Uterus (tissue), 4 donors: ENCODE results near the gene SLC10A4. TPM values are rescaled to one million over a fixed set of nuclear protein-coding genes. Genes with fewer than 3 reads are reported as not detected.

ENCODE experiments used
- DNase-seq, 2 donors: peaks; one replicate each; pipeline ENCODE4 v3.0.0-alpha.2; 2019 to 2020
- H3K27ac ChIP-seq, 2 donors: fragments of 200-600 bp; sonication (generic); 1 replicate in 1 of 2; 2 replicates in 1 of 2; pipeline ENCODE4 v1.5.1; 2016 to 2018
- H3K27me3 ChIP-seq, 2 donors: fragments of 200-600 bp; sonication (generic); one replicate each; pipeline ENCODE4 v1.5.1; 2018 to 2019; ENCODE audit warnings: control low read depth in 1 of 2
- H3K36me3 ChIP-seq, 2 donors: fragments of 200-600 bp; sonication (generic); one replicate each; pipeline ENCODE4 v1.5.1; 2019; ENCODE audit warnings: control low read depth in 1 of 2
- H3K4me1 ChIP-seq, 2 donors: fragments of 200-600 bp; sonication (generic); one replicate each; pipeline ENCODE4 v1.5.1; 2018 to 2019; ENCODE audit warnings: control low read depth in 1 of 2
- H3K4me3 ChIP-seq, 2 donors: fragments of 200-600 bp; sonication (generic); 1 replicate in 1 of 2; 2 replicates in 1 of 2; pipeline ENCODE4 v1.5.1; 2018 to 2019; ENCODE audit warnings: mild to moderate bottlenecking in 1 of 2
- H3K9me3 ChIP-seq, 2 donors: fragments of 200-600 bp; sonication (generic); one replicate each; pipeline ENCODE4 v1.5.1; 2019; ENCODE audit warnings: control low read depth in 1 of 2
- CTCF ChIP-seq, 4 experiments: fragments of 200-600 bp in 2 of 4; fragments of 450-650 bp in 2 of 4; sonication (generic) in 2 of 4; IDR thresholded peaks; one replicate each; pipeline ENCODE4 v1.5.1; 2016 to 2019; ENCODE audit warnings: antibody characterized with exemption in 4 of 4, mild to moderate bottlenecking in 2 of 4, moderate library complexity in 1 of 4
- POLR2A ChIP-seq, 2 donors: fragments of 450-650 bp; IDR thresholded peaks; one replicate each; pipeline ENCODE4 v1.6.1; 2016; ENCODE audit warnings: antibody characterized with exemption in 2 of 2, mild to moderate bottlenecking in 1 of 2, moderate library complexity in 1 of 2
- intact Hi-C: fragments of 100-400 bp; cut with DNase I; formaldehyde crosslinking; loops from one replicate; pipeline ENCODE4 v1.15.1; 2023; ENCODE audit warnings: low total_unique reads
- total RNA-seq, 4 donors: library from RNA; depleted of rRNA in 3 of 4; stranded (reverse); fragments of >200 nt in 3 of 4; gene quantifications; one replicate each; pipeline versions ENCODE4 v1.1.0 to v1.2.4, GENCODE V29; 2014 to 2023
- donor health status: DM: yes; HTN: yes; CAD: no.

SLC10A4 gene
- total RNA-seq, 4 donors from 2014 or later: 0.24 to 1.2 TPM; not detected in 2

- H3K4me3 ChIP-seq: no peak overlapping the region
- no peaks in the 10 kb centered on the region for H3K4me1 ChIP-seq
- TF ChIP-seq CTCF (IDR thresholded peaks at IDR 0.05) (no peak), POLR2A (IDR thresholded peaks at IDR 0.05) (no peak)
- H3K27ac ChIP-seq: no peak overlapping the region
- H3K36me3 ChIP-seq: no peaks in the 10 kb centered on the region
- intact Hi-C loops: no loop called here
- DNase-seq: no peak
- no peaks in the 10 kb centered on the region for H3K9me3 ChIP-seq
- no peaks in the 10 kb centered on the region for H3K27me3 ChIP-seq
These were observed 20.8 kb upstream of the SLC10A4 start for GRCh38 chr4:48462363-48462762.

- no peak for TF ChIP-seq CTCF (IDR thresholded peaks at IDR 0.05)
- TF ChIP-seq POLR2A (IDR thresholded peaks at IDR 0.05): no peak
- Histone ChIP-seq H3K27ac (no peak overlapping the region), H3K36me3 (no peaks in the 10 kb centered on the region), H3K9me3 (no peaks in the 10 kb centered on the region), H3K4me3 (no peak overlapping the region), H3K27me3 (no peaks in the 10 kb centered on the region), H3K4me1 (no peaks in the 10 kb centered on the region)
- intact Hi-C loops: no loop called here
- no peak for DNase-seq
These were observed 15.7 kb upstream of the SLC10A4 start for GRCh38 chr4:48467442-48467841.

- no peak for DNase-seq
- H3K27ac ChIP-seq: no peak overlapping the region
- no peaks in the 10 kb centered on the region for H3K4me1 ChIP-seq
- H3K9me3 ChIP-seq: no peaks in the 10 kb centered on the region
- TF ChIP-seq CTCF (IDR thresholded peaks at IDR 0.05) (no peak), POLR2A (IDR thresholded peaks at IDR 0.05) (no peak)
- intact Hi-C loops: no loop called here
- H3K4me3 ChIP-seq: no peak overlapping the region
- H3K27me3 ChIP-seq: no peaks in the 10 kb centered on the region
- no peaks in the 10 kb centered on the region for H3K36me3 ChIP-seq
These were observed 15.3 kb upstream of the SLC10A4 start for GRCh38 chr4:48467891-48468290.

DNA sequence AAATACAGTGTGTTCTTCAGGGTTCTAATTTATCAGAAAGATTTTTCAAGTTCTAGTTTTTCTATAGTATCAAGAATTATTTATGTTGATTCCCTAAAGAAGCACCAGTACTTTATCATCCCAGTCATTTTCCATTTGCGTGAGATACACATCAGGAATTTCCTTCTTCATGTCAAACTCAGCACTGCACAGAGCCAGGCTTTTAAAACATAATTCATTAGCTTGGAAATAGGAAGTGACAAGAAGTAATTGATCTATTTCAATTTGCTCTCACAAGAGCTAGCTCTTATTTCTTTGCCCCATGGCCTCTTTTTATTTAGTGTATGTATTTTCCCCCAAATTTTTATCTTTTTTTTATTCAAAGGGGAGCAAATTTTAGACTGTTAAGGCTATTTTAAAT is 13.0 kb upstream of the SLC10A4 start:
- no peaks in the 10 kb centered on the region for H3K36me3 ChIP-seq
- H3K27ac ChIP-seq: no peak overlapping the region
- no peaks in the 10 kb centered on the region for H3K27me3 ChIP-seq
- DNase-seq: no peak
- no peaks in the 10 kb centered on the region for H3K9me3 ChIP-seq
- TF ChIP-seq CTCF (IDR thresholded peaks at IDR 0.05) (no peak), POLR2A (IDR thresholded peaks at IDR 0.05) (no peak)
- no peak overlapping the region for H3K4me3 ChIP-seq
- intact Hi-C loops: no loop called here
- no peaks in the 10 kb centered on the region for H3K4me1 ChIP-seq

DNA sequence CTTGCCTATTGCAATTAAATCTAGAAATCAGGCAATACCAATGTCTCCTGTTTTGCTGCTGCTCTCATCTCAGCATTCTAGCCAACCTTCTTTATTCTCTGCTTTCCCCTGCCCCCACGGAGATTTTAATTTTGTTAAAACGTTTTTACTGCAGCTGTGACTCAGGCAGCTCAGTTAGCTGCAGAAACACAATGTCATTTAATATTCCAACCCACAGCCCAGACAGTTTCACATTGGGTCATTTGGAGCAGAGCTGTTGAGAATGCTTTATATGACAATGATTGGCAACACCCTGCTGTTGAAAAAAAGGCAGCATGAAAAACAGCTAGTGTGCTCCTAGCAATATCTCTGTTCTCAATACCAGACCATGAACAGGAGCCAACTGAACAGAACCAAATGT is 12.6 kb upstream of the SLC10A4 start:
- H3K27me3 ChIP-seq: no peaks in the 10 kb centered on the region
- intact Hi-C loops: no loop called here
- no peak overlapping the region for H3K4me3 ChIP-seq
- H3K9me3 ChIP-seq: no peaks in the 10 kb centered on the region
- no peaks in the 10 kb centered on the region for H3K36me3 ChIP-seq
- TF ChIP-seq POLR2A (IDR thresholded peaks at IDR 0.05) (no peak), CTCF (IDR thresholded peaks at IDR 0.05) (no peak)
- DNase-seq: no peak
- no peaks in the 10 kb centered on the region for H3K4me1 ChIP-seq
- H3K27ac ChIP-seq: no peak overlapping the region
